CD8-positive, alpha-beta memory T cell (primary cell): ENCODE results near the gene CSNK1G1. TPM values are rescaled to one million over a fixed set of nuclear protein-coding genes. Genes with fewer than 3 reads are reported as not detected.

ENCODE experiments used
- CTCF ChIA-PET: fragments of 350-600 bp; sonication (Branson Sonifier 250); formaldehyde crosslinking; loops from one replicate; lab custom pipeline; 2021; ENCODE audit warnings: antibody characterized with exemption; lab: Charles Lee
- POLR2A ChIA-PET: fragments of 350-600 bp; sonication (Branson Sonifier 250); formaldehyde crosslinking; loops from one replicate; lab custom pipeline; 2021; ENCODE audit warnings: antibody characterized with exemption; lab: Charles Lee
- DNase-seq, 5 donors: peaks; one replicate each; pipeline versions ENCODE4 v3.0.0 to v3.0.0-alpha.2; 2020 to 2022; ENCODE audit warnings: mixed read lengths in 1 of 5
- H3K27ac ChIP-seq: one replicate; pipeline ENCODE4 v1.7.0; 2013; ENCODE audit warnings: low read depth, mild to moderate bottlenecking, low read length, moderate library complexity
- H3K27me3 ChIP-seq: 2 replicates; pipeline ENCODE4 v1.7.0; 2013; ENCODE audit warnings: low read length, mild to moderate bottlenecking; ENCODE audit not compliant: insufficient read depth, poor library complexity, severe bottlenecking
- H3K36me3 ChIP-seq: 2 replicates; pipeline ENCODE4 v1.7.0; 2013; ENCODE audit warnings: mild to moderate bottlenecking, low read length, moderate library complexity; ENCODE audit not compliant: insufficient read depth
- H3K4me1 ChIP-seq: 2 replicates; pipeline ENCODE4 v1.7.0; 2013; ENCODE audit warnings: mild to moderate bottlenecking, low read length, moderate library complexity; ENCODE audit not compliant: insufficient read depth
- H3K4me3 ChIP-seq: 2 replicates; pipeline ENCODE4 v1.7.0; 2013; ENCODE audit warnings: mild to moderate bottlenecking, low read length
- H3K9me3 ChIP-seq: 2 replicates; pipeline ENCODE4 v1.7.0; 2013; ENCODE audit warnings: mild to moderate bottlenecking, low read length
- H3K27ac Mint-ChIP-seq, 8 donors: one replicate each; pipeline ENCODE4 v1.8.0; 2020 to 2021; ENCODE audit warnings: mixed read lengths in 8 of 8, mild to moderate bottlenecking in 6 of 8, inconsistent platforms in 3 of 8, moderate library complexity in 3 of 8
- H3K27me3 Mint-ChIP-seq, 2 donors: one replicate each; pipeline ENCODE4 v1.8.0; 2020 to 2021; ENCODE audit warnings: mixed read lengths in 2 of 2, mild to moderate bottlenecking in 1 of 2, moderate library complexity in 1 of 2
- H3K36me3 Mint-ChIP-seq, 3 donors: one replicate each; pipeline ENCODE4 v1.8.0; 2020 to 2021; ENCODE audit warnings: mixed read lengths in 3 of 3, inconsistent platforms in 1 of 3, mild to moderate bottlenecking in 1 of 3
- H3K4me1 Mint-ChIP-seq, 3 donors: one replicate each; pipeline ENCODE4 v1.8.0; 2020 to 2021; ENCODE audit warnings: mixed read lengths in 3 of 3, inconsistent platforms in 1 of 3, mild to moderate bottlenecking in 1 of 3
- H3K4me3 Mint-ChIP-seq, 7 donors: one replicate each; pipeline ENCODE4 v1.8.0; 2020 to 2021; ENCODE audit warnings: mixed read lengths in 7 of 7, mild to moderate bottlenecking in 6 of 7, moderate library complexity in 4 of 7, inconsistent platforms in 2 of 7
- H3K9me3 Mint-ChIP-seq, 5 donors: one replicate each; pipeline ENCODE4 v1.8.0; 2020 to 2022; ENCODE audit warnings: mixed read lengths in 5 of 5, mild to moderate bottlenecking in 3 of 5, moderate library complexity in 2 of 5, inconsistent platforms in 1 of 5
- polyA plus RNA-seq: library from polyadenylated mRNA; unstranded; fragments of 300-500 nt; fragmentation: Illumina TruSeq; gene quantifications from one replicate; pipeline ENCODE4 v1.2.3, GENCODE V29; 2021
- total RNA-seq, 2 experiments: library from RNA; stranded (reverse); gene quantifications; one replicate each; pipeline ENCODE4 v1.2.3, GENCODE V29; 2021

Gene CSNK1G1
- total and polyA plus RNA-seq, 3 experiments from 2014 or later = 15.5 to 27.0 (median 25.6) TPM

DNA sequence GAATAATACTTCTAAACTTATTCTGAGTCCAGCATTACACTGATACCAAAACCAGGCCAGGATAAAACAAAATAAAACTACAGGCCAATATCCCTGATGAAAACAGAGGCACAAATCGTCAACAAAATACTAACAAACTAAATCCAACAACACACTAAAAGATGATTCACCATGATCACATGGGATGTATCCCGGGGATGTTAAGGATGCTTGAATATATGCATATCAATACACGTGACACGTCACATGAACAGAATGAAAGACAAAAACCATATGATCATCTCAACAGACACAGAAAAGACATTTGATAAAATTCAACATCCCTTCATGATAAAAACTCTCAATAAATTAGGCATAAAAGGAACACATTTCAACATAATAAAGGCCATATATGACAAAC, 91.5 kb downstream of the CSNK1G1 start:
- H3K27me3 ChIP-seq = no peaks in the 10 kb centered on the region
- H3K9me3 ChIP-seq = no peaks in the 10 kb centered on the region
- Mint-ChIP-seq H3K9me3 (peaks cover 0 to 5% (median 3%) of the 10 kb centered on the region in 5 donors), H3K36me3 (peaks cover 22 to 30% (median 25%) of the 10 kb centered on the region in 3 donors), H3K27me3 (no peaks in the 10 kb centered on the region), H3K4me3 (no peak overlapping the region), H3K27ac (no peak overlapping the region), H3K4me1 (peaks cover 32 to 41% (median 34%) of the 10 kb centered on the region in 3 donors)
- CTCF ChIA-PET = no interaction called here
- no peaks in the 10 kb centered on the region for H3K4me1 ChIP-seq
- no peak for DNase-seq
- POLR2A ChIA-PET = no interaction called here
- no peak overlapping the region for H3K27ac ChIP-seq
- no peaks in the 10 kb centered on the region for H3K36me3 ChIP-seq
- H3K4me3 ChIP-seq = no peak overlapping the region

DNA sequence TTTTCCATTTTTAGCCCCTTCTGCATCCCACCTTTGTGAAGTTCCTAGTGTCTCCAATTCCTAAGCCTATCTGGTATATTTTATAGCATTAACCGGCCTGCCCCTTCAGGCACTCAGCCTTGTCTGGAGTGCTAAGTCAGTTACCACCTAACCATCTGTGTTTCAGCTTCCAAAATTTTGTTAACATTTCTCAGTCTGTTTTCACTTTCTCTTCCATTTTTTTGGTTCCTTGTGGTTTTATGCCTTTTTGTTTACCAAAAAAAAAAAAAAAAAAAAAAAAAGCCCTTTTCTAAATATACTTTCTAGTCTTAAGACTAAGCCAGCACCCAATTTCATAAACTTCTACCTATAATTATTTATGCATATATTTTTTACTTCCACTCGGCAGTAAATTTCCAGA, 92.4 kb downstream of the CSNK1G1 start:
- no peak overlapping the region for H3K4me3 ChIP-seq
- H3K9me3 ChIP-seq = no peaks in the 10 kb centered on the region
- H3K27ac ChIP-seq = no peak overlapping the region
- POLR2A ChIA-PET = no interaction called here
- H3K27me3 ChIP-seq = no peaks in the 10 kb centered on the region
- Mint-ChIP-seq H3K4me1 (peaks cover 32 to 41% (median 34%) of the 10 kb centered on the region in 3 donors), H3K27me3 (no peaks in the 10 kb centered on the region), H3K36me3 (peaks cover 22 to 30% (median 25%) of the 10 kb centered on the region in 3 donors), H3K9me3 (peaks cover 0 to 5% (median 3%) of the 10 kb centered on the region in 5 donors), H3K27ac (peak overlapping the region in 1 of 8 donors; percentile 74), H3K4me3 (no peak overlapping the region)
- CTCF ChIA-PET = no interaction called here
- no peaks in the 10 kb centered on the region for H3K36me3 ChIP-seq
- no peaks in the 10 kb centered on the region for H3K4me1 ChIP-seq
- DNase-seq = no peak

DNA sequence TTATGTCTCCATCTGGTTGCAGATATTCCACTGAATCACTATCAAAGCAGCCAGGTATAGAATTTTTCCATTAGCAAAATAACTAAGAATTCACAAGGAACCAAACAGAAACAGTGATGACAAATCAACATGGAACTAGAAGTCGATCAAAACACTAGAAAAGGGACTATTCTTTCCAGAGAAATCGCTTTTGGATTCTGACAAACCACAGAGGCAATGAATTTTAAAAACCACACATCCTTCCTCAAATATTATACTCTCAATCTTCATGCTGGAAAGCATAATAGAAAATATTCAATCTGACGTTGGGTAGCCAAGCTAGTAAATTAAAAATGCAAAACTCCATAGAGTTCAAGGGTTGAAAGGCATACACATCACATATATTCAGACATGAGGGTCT, 99.9 kb downstream of the CSNK1G1 start:
- DNase-seq = no peak
- no peaks in the 10 kb centered on the region for H3K27me3 ChIP-seq
- Mint-ChIP-seq H3K4me3 (no peak overlapping the region), H3K27me3 (no peaks in the 10 kb centered on the region), H3K4me1 (peaks cover 10 to 23% (median 18%) of the 10 kb centered on the region in 3 donors), H3K36me3 (peaks cover 8 to 24% (median 15%) of the 10 kb centered on the region in 3 donors), H3K27ac (no peak overlapping the region), H3K9me3 (no peaks in the 10 kb centered on the region)
- H3K27ac ChIP-seq = no peak overlapping the region
- H3K36me3 ChIP-seq = no peaks in the 10 kb centered on the region
- ChIA-PET POLR2A (no interaction called here), CTCF (no interaction called here)
- no peak overlapping the region for H3K4me3 ChIP-seq
- H3K4me1 ChIP-seq = peaks cover 7% of the 10 kb centered on the region
- no peaks in the 10 kb centered on the region for H3K9me3 ChIP-seq

DNA sequence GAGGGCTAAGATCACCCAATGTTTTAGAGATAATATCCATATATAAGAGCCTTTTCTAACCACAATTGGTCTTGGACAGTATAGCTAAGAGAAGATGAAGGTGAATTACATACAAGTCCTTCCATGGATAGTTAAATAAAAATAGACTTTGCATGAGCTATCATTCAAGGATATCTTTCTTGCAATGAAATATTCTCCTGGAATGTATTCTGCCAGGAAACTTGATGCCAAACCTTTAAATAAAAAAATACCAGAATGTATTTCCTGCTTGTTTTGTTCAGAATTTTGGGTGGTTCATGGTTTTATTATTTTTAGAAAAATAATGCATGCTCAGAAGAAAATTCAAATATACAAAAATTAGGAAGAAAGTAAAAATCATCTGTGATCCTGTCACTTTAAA, 104.3 kb downstream of the CSNK1G1 start:
- H3K27me3 ChIP-seq = no peaks in the 10 kb centered on the region
- no peak overlapping the region for H3K4me3 ChIP-seq
- H3K27ac ChIP-seq = no peak overlapping the region
- H3K4me1 Mint-ChIP-seq = peaks cover 33 to 59% (median 54%) of the 10 kb centered on the region in 3 donors
- CTCF ChIA-PET = no interaction called here
- H3K9me3 ChIP-seq = no peaks in the 10 kb centered on the region
- POLR2A ChIA-PET = no interaction called here
- H3K36me3 ChIP-seq = no peaks in the 10 kb centered on the region
- peaks cover 6 to 27% (median 17%) of the 10 kb centered on the region in 3 donors for H3K36me3 Mint-ChIP-seq
- peak overlapping the region in 4 of 8 donors; percentile 7 to 60 (median 23) for H3K27ac Mint-ChIP-seq
- no peak for DNase-seq
- no peaks in the 10 kb centered on the region for H3K27me3 Mint-ChIP-seq
- H3K4me3 Mint-ChIP-seq = no peak overlapping the region
- H3K4me1 ChIP-seq = peaks cover 12% of the 10 kb centered on the region
- no peaks in the 10 kb centered on the region for H3K9me3 Mint-ChIP-seq

DNA sequence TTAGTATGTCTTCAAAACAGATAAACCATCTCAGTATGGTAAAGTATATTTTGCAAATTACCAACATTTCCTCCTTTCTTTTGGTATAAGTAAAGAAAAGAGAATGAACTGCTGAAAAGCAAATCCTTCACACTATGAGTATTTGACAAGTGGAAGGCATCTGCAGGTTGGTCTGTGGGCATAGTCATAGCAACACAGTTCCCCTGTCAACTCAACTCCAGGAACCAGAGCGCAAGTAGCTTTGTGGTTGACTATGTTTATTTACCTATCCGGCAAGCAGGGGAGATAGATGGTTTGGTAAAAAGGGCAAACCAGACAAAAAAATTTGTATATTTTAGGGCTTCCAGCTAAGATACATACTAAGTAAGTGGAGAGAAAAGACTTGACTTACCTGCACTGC, 104.9 kb downstream of the CSNK1G1 start:
- Mint-ChIP-seq H3K4me1 (peaks cover 34 to 58% (median 55%) of the 10 kb centered on the region in 3 donors), H3K27me3 (no peaks in the 10 kb centered on the region), H3K9me3 (no peaks in the 10 kb centered on the region), H3K4me3 (no peak overlapping the region), H3K27ac (peak overlapping the region in 7 of 8 donors; percentile 7 to 72 (median 32)), H3K36me3 (peaks cover 7 to 23% (median 17%) of the 10 kb centered on the region in 3 donors)
- H3K4me1 ChIP-seq = peaks cover 12% of the 10 kb centered on the region
- no peak overlapping the region for H3K4me3 ChIP-seq
- H3K27me3 ChIP-seq = no peaks in the 10 kb centered on the region
- peak in 2 of 5 donors; percentile 17 to 62 for DNase-seq
- no peaks in the 10 kb centered on the region for H3K9me3 ChIP-seq
- no peaks in the 10 kb centered on the region for H3K36me3 ChIP-seq
- POLR2A ChIA-PET = interaction anchor here (0.5 kb wide), 1 partner anchor 780 kb away, joined by 7 read pairs; no protein-coding TSS in a partner anchor
- H3K27ac ChIP-seq = no peak overlapping the region
- CTCF ChIA-PET = interaction anchor here (1.2 kb wide), 1 partner anchor 9 kb away, joined by 3 read pairs; no protein-coding TSS in a partner anchor

DNA sequence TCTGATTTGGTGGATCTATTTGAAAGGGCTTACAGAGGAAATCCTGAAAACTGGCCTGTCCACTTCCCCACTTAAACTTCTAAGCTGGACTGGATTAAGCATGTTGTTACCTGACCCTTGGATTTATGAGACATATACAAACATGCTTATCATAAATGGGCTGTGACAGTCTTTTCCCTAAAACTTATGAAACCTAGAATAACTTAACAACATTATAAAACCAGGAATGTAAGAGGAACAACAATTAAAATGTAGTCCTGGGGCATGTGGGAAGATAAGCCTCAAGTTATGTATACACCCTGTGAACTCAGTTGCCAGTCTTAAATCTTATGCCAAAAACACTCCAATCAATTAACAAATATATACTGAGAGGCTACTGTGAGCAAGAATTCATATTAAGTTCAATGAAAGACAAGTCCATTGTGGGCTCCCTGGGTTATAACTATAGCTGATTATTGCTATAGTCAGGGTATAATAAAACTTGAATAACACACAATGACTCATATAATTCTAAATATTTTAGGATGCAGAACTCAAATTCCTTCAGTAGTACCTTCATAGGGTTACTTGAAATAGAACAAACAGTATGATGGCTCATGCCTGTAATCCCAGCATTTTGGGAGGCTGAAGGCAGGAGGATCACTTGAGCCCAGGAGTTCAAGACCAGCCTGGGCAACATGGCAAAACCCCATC, 105.9 kb downstream of the CSNK1G1 start:
- ChIA-PET POLR2A (no interaction called here), CTCF (interaction anchor here (1.2 kb wide), 1 partner anchor 10 kb away, joined by 3 read pairs; no protein-coding TSS in a partner anchor)
- no peaks in the 10 kb centered on the region for H3K36me3 ChIP-seq
- peaks cover 12% of the 10 kb centered on the region for H3K4me1 ChIP-seq
- Mint-ChIP-seq H3K27ac (peak overlapping the region in 7 of 8 donors; percentile 17 to 78 (median 42)), H3K9me3 (no peaks in the 10 kb centered on the region), H3K4me3 (no peak overlapping the region), H3K27me3 (no peaks in the 10 kb centered on the region), H3K4me1 (peaks cover 31 to 57% (median 53%) of the 10 kb centered on the region in 3 donors), H3K36me3 (peaks cover 8 to 21% (median 14%) of the 10 kb centered on the region in 3 donors)
- H3K4me3 ChIP-seq = no peak overlapping the region
- H3K27ac ChIP-seq = no peak overlapping the region
- H3K27me3 ChIP-seq = no peaks in the 10 kb centered on the region
- no peak for DNase-seq
- H3K9me3 ChIP-seq = no peaks in the 10 kb centered on the region

DNA sequence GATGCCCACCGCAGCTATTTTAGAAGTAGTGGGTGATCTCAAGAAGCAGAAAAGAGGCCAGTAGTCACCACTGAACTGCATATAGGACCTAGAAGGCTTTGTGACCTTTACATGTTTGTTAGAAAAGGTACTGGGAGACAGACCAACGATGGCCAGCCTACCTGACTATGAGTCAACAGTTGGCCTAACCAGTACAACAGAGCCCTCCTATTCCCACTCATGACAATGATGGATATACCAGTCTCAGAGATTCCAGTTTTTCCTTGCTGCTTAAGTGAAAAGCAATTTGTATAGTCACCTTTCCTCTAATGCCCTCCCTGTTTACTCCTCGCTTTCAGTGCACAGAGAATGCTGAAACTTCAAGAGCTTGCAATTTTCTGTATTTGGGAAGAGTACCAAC, 106.6 kb downstream of the CSNK1G1 start:
- H3K27me3 ChIP-seq = no peaks in the 10 kb centered on the region
- no peaks in the 10 kb centered on the region for H3K27me3 Mint-ChIP-seq
- peaks cover 8 to 21% (median 16%) of the 10 kb centered on the region in 3 donors for H3K36me3 Mint-ChIP-seq
- H3K36me3 ChIP-seq = no peaks in the 10 kb centered on the region
- ChIA-PET POLR2A (no interaction called here), CTCF (no interaction called here)
- no peaks in the 10 kb centered on the region for H3K9me3 Mint-ChIP-seq
- no peak for DNase-seq
- no peak overlapping the region for H3K27ac ChIP-seq
- H3K27ac Mint-ChIP-seq = peak overlapping the region in 7 of 8 donors; percentile 3 to 78 (median 60)
- H3K4me1 ChIP-seq = peaks cover 12% of the 10 kb centered on the region
- H3K4me3 ChIP-seq = no peak overlapping the region
- H3K4me1 Mint-ChIP-seq = peaks cover 34 to 63% (median 59%) of the 10 kb centered on the region in 3 donors
- no peak overlapping the region for H3K4me3 Mint-ChIP-seq
- no peaks in the 10 kb centered on the region for H3K9me3 ChIP-seq

DNA sequence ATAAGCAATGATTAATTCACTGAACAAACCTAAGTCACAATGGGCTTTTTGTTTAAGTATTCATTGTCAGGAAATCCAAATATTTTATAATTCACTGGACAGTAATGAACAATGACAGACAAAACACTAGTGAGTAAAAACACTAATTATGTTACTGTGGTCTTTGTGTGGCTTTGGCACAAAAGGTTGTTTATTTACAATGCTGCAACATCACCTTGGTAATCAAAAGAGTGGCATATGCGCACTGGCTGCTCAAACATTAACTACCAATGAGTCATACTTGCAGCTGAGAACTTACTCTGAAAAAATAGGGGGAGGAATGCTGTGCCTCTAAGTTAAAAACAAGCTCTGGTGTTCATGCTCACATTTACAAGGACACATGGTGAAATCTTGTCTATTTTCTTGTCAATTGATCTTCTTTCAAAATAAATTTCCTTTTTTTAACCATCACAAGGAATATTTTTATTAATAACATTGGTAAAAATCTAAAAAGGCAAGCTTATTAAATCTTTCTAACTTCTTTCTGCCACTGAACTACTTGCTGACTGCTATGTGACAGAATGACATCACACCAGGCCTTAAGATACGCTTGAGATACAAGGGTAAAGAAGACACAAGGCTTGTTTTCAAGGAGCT, 107.9 kb downstream of the CSNK1G1 start:
- Histone ChIP-seq H3K36me3 (no peaks in the 10 kb centered on the region), H3K27ac (peak overlapping the region; percentile 60), H3K9me3 (no peaks in the 10 kb centered on the region), H3K4me1 (peaks cover 12% of the 10 kb centered on the region), H3K4me3 (no peak overlapping the region), H3K27me3 (no peaks in the 10 kb centered on the region)
- Mint-ChIP-seq H3K36me3 (peaks cover 8 to 17% (median 16%) of the 10 kb centered on the region in 3 donors), H3K27me3 (no peaks in the 10 kb centered on the region), H3K9me3 (no peaks in the 10 kb centered on the region), H3K4me1 (peaks cover 34 to 63% (median 63%) of the 10 kb centered on the region in 3 donors), H3K4me3 (no peak overlapping the region), H3K27ac (peak overlapping the region in 7 of 8 donors; percentile 31 to 80 (median 58))
- POLR2A ChIA-PET = no interaction called here
- DNase-seq = peak in 3 of 5 donors; percentile 6 to 69 (median 47)
- CTCF ChIA-PET = no interaction called here
